Measurements from ENCODE around the gene ARHGAP11A. TPM values are rescaled to one million over a fixed set of nuclear protein-coding genes. Genes with fewer than 3 reads are reported as not detected.
"Not testable (repeated sequence)": the region's sequence is repeated elsewhere in the genome, so short reads cannot be mapped to it uniquely, and the experiment has no call there.

The ARHGAP11A gene, protein sequence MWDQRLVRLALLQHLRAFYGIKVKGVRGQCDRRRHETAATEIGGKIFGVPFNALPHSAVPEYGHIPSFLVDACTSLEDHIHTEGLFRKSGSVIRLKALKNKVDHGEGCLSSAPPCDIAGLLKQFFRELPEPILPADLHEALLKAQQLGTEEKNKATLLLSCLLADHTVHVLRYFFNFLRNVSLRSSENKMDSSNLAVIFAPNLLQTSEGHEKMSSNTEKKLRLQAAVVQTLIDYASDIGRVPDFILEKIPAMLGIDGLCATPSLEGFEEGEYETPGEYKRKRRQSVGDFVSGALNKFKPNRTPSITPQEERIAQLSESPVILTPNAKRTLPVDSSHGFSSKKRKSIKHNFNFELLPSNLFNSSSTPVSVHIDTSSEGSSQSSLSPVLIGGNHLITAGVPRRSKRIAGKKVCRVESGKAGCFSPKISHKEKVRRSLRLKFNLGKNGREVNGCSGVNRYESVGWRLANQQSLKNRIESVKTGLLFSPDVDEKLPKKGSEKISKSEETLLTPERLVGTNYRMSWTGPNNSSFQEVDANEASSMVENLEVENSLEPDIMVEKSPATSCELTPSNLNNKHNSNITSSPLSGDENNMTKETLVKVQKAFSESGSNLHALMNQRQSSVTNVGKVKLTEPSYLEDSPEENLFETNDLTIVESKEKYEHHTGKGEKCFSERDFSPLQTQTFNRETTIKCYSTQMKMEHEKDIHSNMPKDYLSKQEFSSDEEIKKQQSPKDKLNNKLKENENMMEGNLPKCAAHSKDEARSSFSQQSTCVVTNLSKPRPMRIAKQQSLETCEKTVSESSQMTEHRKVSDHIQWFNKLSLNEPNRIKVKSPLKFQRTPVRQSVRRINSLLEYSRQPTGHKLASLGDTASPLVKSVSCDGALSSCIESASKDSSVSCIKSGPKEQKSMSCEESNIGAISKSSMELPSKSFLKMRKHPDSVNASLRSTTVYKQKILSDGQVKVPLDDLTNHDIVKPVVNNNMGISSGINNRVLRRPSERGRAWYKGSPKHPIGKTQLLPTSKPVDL
- total RNA-seq = 95.2 and 96.0 TPM in 2 replicates
- long read RNA-seq, full-length matches to known transcripts = 4 of 17 reads
- long read RNA-seq, partial matches to known transcripts = 7 of 17 reads
- long read RNA-seq, other reads (novel, unspliced or antisense) = 6 of 17 reads

DNA sequence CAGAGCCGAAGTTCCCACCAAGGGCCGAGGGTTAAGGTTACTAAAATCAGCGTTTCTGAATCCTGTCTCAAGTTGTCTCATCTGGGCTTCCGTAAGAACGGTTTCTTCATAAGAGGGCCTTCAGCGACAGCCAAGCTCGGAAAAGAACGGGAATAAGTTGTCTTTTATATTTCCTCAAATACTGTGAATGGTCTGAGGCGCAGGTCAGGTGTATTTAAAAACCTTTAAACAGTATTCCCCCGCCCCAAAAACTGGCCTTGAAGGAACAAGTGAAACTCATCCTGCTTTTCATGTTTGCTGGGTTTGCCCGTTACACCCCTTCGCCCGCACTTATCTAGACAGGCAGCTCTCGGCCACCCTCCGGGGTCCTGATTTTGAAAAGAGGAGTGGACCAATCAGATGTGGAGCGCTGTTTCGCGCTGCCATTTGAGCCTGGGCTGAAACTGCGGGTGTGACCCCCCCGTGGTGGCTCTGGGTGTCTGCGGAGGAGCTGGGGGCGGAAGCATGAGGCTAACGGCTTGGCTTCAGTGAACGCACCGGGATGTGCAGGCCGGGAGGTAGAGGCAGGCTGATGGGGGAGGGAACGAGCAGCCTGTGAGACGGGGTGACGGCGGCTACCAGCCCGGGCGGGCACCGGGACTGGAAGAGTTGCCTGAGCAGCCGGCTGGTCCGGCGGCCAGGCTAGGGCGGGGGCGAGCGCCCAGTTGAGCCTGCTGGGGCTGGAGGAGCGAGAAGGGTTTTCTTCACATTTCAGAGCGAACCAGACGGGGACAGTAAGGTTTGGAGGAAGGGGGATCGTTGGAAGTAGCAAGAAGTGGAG, at the start of gene ARHGAP11A:
Gene ARHGAP11A, plus strand, starts transcription at position 454 of the 820 bp plus-strand sequence. CDS start 708 bp downstream, outside the sequence.
- H3K4me1 Mint-ChIP-seq = peaks cover 22% of the 10 kb centered on the region
- H3K4me3 Mint-ChIP-seq = peak within 1 kb of the TSS; percentile 97
- not testable (repeated sequence) for H3K27me3 Mint-ChIP-seq (ENCODE audit: low read depth); H3K9me3 Mint-ChIP-seq; H3K36me3 Mint-ChIP-seq (ENCODE audit: low read depth)
- DNase-seq (ENCODE audit: low read depth, low spot score) = peak; percentile 75
- H3K27ac Mint-ChIP-seq (ENCODE audit: unreplicated experiment) = peak within 1 kb of the TSS; percentile 97

GRCh38 chr15:32568988-32569387, 46.3 kb upstream of the ARHGAP11A start:
- not testable (repeated sequence) for H3K9me3 Mint-ChIP-seq; H3K27ac Mint-ChIP-seq (ENCODE audit: unreplicated experiment); H3K36me3 Mint-ChIP-seq (ENCODE audit: low read depth); H3K27me3 Mint-ChIP-seq (ENCODE audit: low read depth); H3K4me1 Mint-ChIP-seq; H3K4me3 Mint-ChIP-seq; DNase-seq (ENCODE audit: low read depth, low spot score)

- not testable (repeated sequence) for H3K27ac Mint-ChIP-seq (ENCODE audit: unreplicated experiment); H3K4me3 Mint-ChIP-seq; H3K36me3 Mint-ChIP-seq (ENCODE audit: low read depth); H3K27me3 Mint-ChIP-seq (ENCODE audit: low read depth); H3K9me3 Mint-ChIP-seq; DNase-seq (ENCODE audit: low read depth, low spot score); H3K4me1 Mint-ChIP-seq
These were observed 36.8 kb upstream of the ARHGAP11A start for GRCh38 chr15:32578482-32578881.

DNA sequence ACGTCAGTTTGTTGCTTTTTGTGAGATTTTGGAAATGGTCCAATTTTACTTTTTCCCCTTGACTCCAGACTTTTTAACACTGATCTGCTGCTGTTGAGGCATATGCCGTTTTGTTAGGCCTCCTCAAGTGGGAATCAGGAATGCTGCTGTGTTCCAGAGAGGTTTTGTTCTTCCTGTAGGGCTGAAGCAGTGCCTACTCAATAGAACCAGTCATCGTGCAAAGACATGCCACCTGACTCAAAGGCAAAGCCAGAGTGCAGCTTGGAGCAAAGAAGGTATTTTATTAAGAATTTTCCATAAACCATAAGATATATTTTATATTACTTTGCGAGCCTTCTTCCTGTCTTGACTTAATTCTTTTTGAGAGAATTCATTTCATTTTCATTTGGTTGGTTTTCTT, 29.5 kb upstream of the ARHGAP11A start:
- H3K4me3 Mint-ChIP-seq = not testable (repeated sequence)

DNA sequence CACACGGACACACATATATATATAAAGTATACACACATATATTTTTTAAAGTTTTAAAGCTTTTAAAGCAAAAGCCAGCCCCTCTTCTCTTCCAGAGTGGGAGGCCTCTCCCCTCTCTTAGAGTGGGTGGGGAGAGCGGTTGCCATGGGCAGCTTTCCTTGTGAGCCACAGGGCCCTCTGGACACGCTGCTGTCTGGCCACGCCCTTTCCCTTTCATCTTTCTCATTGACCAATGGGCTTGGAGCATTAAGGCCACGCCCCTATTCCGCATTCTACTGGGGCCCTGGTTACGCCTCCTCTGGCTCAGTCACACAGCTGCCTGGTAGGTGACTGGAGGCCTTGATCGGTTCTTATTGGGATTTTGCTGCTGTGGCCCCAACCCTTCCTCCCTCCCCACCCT, 22.2 kb upstream of the ARHGAP11A start, which contains the start of gene GOLGA8N:
Gene GOLGA8N, plus strand, starts transcription at position 306 of the 400 bp plus-strand sequence.
- not testable (repeated sequence) for H3K36me3 Mint-ChIP-seq (ENCODE audit: low read depth); H3K27ac Mint-ChIP-seq (ENCODE audit: unreplicated experiment); H3K4me3 Mint-ChIP-seq; DNase-seq (ENCODE audit: low read depth, low spot score); H3K4me1 Mint-ChIP-seq; H3K27me3 Mint-ChIP-seq (ENCODE audit: low read depth); H3K9me3 Mint-ChIP-seq

More for the DNA sequence above, 29.5 kb upstream of the ARHGAP11A start:
- not testable (repeated sequence) for H3K27me3 Mint-ChIP-seq (ENCODE audit: low read depth); H3K9me3 Mint-ChIP-seq; DNase-seq (ENCODE audit: low read depth, low spot score); H3K36me3 Mint-ChIP-seq (ENCODE audit: low read depth); H3K4me1 Mint-ChIP-seq; H3K27ac Mint-ChIP-seq (ENCODE audit: unreplicated experiment)

- not testable (repeated sequence) for H3K9me3 Mint-ChIP-seq; H3K27me3 Mint-ChIP-seq (ENCODE audit: low read depth); DNase-seq (ENCODE audit: low read depth, low spot score); H3K4me1 Mint-ChIP-seq; H3K36me3 Mint-ChIP-seq (ENCODE audit: low read depth); H3K27ac Mint-ChIP-seq (ENCODE audit: unreplicated experiment); H3K4me3 Mint-ChIP-seq
These were observed 5.8 kb upstream of the ARHGAP11A start for GRCh38 chr15:32609518-32609917.

GRCh38 chr15:32610719-32611118, 4.6 kb upstream of the ARHGAP11A start:
- DNase-seq (ENCODE audit: low read depth, low spot score); H3K4me3 Mint-ChIP-seq; H3K27ac Mint-ChIP-seq (ENCODE audit: unreplicated experiment); H3K9me3 Mint-ChIP-seq; H3K36me3 Mint-ChIP-seq (ENCODE audit: low read depth); H3K4me1 Mint-ChIP-seq; H3K27me3 Mint-ChIP-seq (ENCODE audit: low read depth): not testable (repeated sequence)
- TF ChIP-seq CTCF (conservative IDR thresholded peaks at IDR 0.05) = peak; percentile 53

GRCh38 chr15:32614712-32615050, 623 bp upstream of the ARHGAP11A start:
- Mint-ChIP-seq H3K4me3 (peak overlapping the region; percentile 97), H3K27ac (ENCODE audit: unreplicated experiment) (peak overlapping the region; percentile 97), H3K4me1 (peaks cover 22% of the 10 kb centered on the region)
- not testable (repeated sequence) for H3K27me3 Mint-ChIP-seq (ENCODE audit: low read depth); H3K9me3 Mint-ChIP-seq; H3K36me3 Mint-ChIP-seq (ENCODE audit: low read depth); DNase-seq (ENCODE audit: low read depth, low spot score)

GRCh38 chr15:32615871-32616426, 645 bp downstream of the ARHGAP11A start:
- peak overlapping the region; percentile 97 for H3K27ac Mint-ChIP-seq (ENCODE audit: unreplicated experiment)
- not testable (repeated sequence) for H3K27me3 Mint-ChIP-seq (ENCODE audit: low read depth); DNase-seq (ENCODE audit: low read depth, low spot score); H3K9me3 Mint-ChIP-seq; H3K36me3 Mint-ChIP-seq (ENCODE audit: low read depth)
- peaks cover 22% of the 10 kb centered on the region for H3K4me1 Mint-ChIP-seq
- H3K4me3 Mint-ChIP-seq = peak overlapping the region; percentile 97
